Activated CD4-positive, CD25-positive, alpha-beta regulatory T cell treated with anti-CD3 and anti-CD28 coated beads, Interleukin-2, amount 50 U/mL, for 24 hours (primary cell): Measurements from ENCODE around the gene STK32B.
"Not testable (repeated sequence)": the region's sequence is repeated elsewhere in the genome, so short reads cannot be mapped to it uniquely, and the experiment has no call there.

ENCODE experiments used
- ATAC-seq, 2 donors: fragments of 150-1000 bp; cut with Tn5 transposase; one replicate each; pipeline ENCODE4 v1.10.0; 2021; ENCODE audit warnings: mild to moderate bottlenecking in 1 of 2, moderate library complexity in 1 of 2

The STK32B gene

DNA sequence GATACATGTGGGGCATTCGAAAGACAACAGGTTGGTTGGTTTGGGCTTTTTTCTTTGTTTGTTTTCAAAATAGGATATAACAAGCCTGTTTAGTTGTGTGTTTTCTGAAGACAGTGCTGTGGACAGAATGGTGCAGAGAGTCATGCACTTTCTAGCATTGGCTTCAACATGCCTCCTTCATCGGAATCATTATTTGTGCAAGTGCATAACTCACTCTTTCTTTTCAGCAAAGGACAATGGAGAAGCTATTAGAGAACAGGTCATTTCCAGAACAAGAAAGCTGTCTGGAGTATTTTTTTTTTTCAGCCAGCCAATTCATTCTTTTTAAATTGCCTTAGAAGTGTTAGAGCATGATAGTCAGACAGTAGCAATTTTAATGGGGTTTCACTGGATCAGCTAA, 225.8 kb downstream of the STK32B start:
- no peak for ATAC-seq

DNA sequence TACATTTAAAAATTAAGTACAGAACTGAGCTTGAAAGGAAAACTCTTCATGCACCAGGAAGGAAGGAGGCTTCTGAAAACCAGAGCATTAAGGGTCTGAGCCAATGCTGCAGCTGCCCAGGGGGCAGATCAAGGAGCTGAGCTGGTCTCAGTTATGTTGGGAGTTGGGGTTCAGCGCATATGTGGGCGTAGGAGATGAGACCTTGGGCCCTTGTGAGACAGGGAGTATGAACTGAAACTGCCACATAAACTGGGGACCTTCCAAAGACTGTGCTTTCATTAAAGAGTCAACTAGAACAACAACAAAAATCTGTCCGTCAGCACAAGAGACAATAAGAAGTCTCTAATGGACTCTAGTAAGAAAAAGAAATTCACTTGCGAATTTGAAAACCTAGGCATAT, 226.9 kb downstream of the STK32B start:
- no peak for ATAC-seq

DNA sequence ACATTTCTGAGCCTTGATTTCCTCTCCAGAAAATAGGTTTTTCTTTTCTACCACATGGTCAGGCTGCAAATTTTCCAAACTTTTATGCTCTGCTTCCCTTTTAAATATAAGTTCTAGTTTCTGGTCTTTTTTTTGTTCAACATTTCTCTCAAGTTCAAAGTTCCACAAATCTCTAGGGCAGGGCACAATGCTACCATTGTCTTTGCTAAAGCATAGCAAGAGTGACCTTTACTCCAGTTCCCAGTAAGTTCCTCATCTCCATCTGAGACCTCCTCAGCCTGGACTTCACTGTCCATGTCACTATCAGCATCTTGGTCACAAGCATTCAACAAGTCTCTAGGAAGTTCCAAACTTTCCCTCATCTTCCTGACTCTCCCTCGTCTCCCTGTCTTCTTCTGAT, 228.8 kb downstream of the STK32B start:
- not testable (repeated sequence) for ATAC-seq

DNA sequence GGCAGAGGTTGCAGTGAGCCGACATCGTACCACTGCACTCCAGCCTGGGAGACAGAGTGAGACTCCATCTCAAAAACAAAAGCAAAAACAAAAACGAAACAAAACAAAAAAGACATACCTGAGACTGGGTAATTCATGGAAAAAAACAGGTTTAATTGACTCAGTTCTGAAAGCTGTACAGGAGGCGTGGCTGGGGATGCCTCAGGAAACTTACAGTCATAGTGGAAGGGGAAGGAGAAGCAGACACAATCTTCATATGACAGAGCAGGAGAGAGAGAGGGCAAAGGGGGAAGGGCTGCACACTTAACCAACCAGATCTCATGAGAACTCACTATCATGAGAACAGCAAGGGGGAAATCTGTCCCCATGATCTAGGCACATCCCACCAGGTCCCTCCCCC, 229.5 kb downstream of the STK32B start:
- peak in 1 of 2 donors; percentile 13 for ATAC-seq

DNA sequence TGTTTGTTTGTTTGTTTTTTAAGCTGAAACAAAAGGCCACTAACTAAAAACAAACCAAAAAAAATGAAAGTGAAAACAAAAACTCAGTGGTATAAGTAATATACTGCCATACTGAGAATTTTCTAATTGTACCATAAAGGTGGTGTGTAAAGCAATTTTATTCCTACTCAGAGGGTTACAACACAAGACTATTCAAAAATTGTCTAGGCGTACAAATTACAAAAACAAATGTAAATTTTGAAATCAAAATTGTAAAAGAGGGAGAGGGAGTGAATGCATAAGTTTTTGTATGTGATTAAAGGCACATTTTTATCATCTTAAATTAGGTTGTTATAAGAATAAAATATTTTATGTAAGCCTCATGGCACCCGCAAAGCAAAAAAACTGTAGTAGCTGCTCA, 232.6 kb downstream of the STK32B start:
- no peak for ATAC-seq

DNA sequence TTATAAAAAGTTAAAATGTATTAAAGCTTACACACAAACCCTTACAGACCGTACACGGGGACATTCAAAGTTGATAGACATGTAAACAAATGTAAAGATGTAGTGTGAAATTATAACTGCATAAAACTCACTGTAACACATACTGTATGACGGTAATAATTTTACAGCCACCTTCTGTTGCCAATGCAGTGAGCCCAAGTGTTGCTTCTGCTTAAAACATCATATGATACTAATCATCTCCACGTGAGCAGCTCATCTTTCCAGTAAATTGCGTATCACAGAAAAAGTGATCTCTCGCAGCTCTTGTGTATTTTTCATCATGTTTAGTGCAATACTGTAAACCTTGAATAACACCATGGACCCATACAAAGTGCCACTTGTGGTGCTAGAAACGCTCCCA, 233.2 kb downstream of the STK32B start:
- no peak for ATAC-seq

DNA sequence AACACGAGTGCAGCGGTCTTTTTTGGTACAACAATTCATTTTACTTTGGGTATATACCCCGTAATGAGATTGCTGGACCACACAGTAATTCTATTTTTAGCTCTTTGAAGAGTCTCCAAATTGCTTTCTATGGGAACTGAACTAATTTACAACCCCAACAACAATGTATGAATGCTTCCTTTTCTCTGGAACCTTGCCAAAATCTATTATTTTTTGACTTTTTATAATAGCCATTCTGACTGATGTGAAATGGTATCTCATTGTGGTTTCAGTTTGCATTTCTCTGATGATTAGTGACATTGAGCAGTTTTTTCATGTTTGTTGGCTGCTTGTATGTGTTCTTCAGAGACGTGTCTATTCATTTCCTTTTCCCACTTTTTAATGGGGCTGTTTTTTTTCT, 240.8 kb downstream of the STK32B start:
- ATAC-seq: no peak

DNA sequence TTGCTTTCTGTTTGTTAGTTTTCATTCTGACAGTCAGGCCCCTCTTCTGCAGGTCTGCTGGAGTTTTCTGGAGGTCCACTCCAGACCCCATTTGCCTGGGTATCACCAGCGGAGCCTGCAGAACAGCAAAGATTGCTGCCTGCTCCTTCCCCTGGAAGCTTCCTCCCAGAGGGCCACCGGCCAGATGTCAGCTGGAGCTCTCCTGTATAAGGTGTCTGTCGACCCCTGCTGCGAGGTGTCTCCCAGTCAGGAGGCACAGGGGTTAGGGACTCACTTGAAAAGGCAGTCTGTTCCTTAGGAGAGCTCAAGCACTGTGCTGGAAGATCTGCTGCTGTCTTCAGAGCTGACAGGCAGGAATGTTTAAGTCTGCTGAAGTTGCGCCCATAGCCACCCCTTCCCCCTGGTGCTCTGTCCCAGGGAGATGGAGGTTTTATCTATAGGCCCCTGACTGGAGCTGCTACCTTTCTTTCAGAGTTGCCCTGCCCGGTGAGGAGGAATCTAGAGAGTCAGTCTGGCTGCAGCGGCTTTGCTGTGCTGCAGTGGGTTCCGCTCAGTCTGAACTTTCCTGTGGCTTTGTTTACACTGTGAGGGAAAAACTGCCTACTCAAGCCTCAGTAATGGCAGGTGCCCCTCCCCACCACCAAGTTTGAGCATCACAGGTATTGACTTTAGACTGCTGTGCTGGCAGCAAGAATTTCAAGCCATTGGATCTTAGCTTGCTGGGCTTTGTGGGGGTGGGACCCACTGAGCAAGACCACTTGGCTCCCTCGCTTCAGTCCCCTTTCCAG, 246.9 kb downstream of the STK32B start:
- not testable (repeated sequence) for ATAC-seq

DNA sequence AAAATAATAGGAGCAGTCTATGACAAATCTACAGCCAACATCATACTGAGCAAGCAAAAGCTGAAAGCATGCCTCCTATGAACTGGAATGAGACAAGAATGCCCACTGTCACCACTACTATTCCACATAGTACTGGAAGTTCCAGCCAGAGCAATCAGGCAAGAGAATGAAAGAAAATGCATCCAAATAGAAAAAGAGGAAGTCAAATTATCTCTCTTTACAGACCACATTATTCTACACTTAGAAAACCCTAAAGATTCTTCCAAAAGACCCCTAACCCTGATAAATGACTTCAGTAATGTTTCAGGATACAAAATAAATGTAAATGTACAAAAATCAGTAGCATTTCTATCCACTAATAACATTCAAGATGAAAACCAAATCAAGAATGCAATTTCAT, 249.0 kb downstream of the STK32B start:
- no peak for ATAC-seq

DNA sequence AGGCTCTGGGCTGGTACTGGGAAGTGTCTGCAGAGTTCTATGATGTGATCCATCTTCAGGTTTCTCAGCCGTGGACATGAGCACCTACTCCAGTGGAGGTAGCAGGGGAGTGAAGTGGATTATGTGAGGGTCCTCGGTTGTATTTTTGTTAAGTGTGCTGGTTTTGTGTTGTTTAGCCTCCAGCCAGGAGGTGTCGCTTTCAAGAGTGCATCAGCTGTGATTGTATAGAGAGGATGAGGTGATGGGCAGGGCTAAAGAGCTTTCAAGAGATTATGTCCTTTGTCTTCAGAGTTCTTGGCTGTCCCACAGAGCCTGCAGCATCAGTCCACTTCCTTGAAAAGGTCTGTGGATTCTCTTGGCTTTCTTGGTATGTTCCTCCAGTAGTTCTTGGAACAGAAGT, 256.6 kb downstream of the STK32B start:
- no peak for ATAC-seq

DNA sequence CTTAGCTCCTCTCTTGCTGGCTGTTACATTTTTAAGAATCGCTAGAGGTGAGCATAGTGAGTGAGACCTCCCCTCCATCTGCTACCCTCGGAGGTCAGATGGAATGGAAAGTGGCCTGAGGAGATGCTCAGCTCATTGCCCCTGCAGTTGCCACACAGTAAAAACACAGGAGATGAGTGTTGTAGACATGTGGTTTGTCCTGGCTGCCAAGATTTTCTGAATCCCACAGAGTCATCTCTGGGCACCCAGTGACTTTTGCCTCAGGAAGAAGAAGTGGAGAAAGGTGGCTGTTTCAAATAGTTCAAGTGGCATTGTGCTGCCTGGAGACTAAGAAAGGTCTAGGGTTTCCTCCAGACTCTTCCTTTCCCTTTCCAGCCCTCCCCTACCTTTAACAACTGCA, 271.0 kb downstream of the STK32B start:
- no peak for ATAC-seq

DNA sequence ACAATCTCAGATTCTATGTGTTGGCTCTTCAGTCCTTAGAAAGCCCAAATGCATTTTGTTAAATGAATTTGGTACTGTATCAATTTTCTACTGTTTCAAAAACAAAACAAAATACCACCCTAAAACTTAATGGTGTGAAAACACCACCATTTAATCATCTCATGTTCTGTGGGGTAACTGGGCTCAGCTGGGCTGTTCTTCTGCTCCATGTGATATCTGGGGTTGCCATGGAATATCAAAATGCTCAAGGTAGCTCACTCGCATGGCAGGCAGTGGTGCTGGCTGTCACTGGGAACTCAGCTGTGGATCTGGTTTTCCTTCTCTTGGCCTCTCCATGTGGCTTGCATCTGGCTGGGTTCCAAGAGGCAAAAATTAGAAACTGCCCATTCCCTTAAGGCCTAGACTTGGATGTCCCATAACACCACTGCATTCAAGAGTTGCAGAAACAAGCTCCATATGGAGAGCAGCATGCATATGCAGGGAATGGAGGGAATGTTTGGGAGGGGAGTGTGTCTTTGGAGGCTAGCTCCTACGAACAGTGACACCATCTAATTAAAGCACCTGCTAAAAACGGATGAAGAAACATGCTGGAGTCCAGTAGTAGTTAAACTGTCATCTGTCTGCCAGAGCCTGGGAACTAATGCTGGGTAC, 279.2 kb downstream of the STK32B start:
- no peak for ATAC-seq

DNA sequence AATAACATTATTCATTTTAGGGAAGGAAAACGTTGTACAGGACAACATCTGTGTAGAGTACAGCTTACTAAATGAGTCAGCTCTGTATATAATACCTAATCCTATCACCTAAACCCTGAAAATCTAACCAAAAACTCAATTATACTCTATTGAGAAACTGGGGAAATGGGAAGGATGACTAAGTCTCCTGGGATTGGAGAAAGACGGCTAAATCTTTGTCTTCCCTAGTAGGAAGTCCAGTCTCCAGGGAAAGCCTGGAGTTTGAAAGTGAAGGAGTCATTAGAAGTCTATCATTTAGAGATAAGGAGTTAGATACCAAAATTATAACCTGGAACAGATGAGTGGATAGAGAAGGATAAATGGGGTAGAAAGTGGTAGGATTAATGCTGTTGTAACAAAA, 286.5 kb downstream of the STK32B start:
- no peak for ATAC-seq

DNA sequence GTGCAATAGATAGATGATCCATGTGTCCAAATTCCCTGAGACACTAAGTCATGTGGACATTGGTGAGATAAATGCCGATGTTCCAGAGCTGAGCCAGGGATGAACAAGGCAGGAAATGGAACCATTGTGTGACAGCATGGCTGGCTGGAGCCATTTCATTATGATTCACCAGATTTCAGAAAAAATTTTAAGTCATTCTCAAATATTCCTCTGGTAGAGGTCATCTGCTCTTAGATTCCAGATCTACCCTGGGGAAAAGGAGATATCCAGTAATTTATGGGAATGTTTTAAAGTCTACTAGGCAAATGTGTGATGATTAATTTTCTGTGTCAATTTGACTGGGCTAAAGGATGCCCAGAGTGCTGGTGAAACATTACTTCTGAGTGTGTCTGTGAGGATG, 287.3 kb downstream of the STK32B start:
- no peak for ATAC-seq

DNA sequence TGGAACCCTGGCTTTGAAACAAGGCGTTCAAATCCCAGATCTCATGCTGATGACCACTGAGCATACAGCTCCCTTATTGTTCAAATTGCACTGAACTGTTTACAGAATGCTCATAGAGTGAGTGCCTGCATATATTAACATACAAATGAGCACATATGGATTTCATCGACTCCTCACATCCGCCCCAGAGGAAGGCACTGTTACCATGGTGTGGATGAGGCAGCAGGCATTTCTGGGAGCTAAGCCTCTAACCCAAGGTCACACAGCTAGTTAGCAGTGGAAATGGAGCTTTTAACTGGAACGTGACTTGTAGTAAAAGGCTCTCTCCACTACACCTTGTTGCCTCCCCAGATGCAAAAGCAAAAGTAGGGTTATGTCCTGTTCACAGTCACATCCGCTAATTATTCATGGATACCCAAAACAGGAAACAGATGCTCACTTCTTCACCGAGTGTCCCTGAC, 289.7 kb downstream of the STK32B start:
- no peak for ATAC-seq

DNA sequence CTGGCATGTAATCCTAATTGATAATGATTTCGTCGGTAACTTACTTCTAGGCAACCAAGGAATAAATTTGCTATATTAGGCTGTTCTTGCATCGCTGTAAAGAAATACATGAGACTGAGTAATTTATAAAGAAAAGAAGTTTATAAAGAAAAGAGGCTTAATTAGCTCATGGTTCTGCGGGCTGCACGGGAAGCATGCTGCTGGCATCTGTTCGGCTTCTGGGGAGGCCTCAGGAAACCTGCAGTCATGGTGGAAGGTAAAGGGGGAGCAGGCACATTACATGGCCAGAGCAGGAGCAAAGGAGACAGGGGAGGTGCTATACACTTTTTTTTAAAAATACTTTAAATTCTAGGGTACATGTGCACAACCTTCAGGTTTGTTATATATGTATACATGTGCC, 290.2 kb downstream of the STK32B start:
- no peak for ATAC-seq

DNA sequence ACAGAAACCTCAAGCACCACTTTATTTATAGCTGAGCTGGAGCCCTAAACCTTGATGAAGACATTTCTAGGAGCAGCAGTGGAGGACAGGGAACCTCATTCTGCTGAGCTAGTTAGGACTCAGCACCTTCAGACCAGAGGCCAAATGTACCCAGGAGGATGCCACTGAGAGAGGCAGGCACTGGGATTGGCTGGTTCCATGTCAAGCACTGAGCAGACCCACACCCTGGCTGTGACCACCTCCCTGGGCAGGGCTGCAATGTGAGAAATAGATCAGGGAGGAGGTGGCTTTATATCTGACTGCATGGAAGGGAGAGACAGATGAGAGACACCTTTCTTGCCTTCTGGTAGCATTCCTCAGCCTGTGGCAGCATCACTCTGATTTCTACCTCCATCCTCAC, 304.6 kb downstream of the STK32B start:
- no peak for ATAC-seq

DNA sequence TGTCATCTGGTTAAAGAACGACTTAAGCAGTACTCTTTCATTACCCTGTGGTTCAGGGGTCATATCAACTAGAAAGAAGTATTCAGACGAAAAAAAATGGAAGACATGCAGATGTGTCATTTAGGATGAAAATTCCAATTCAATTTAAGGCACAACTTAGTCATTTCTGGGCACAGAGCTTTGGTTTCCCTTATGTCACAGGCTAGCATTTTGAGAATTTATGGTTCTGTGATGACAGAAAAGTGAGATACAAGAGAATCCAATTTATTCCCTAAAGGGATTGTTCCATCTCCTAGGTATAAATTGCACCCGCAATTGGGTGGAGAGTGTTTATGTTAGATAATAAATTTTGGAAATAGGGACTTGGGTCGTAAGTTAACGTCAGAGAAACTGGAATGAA, 306.6 kb downstream of the STK32B start:
- ATAC-seq: no peak

DNA sequence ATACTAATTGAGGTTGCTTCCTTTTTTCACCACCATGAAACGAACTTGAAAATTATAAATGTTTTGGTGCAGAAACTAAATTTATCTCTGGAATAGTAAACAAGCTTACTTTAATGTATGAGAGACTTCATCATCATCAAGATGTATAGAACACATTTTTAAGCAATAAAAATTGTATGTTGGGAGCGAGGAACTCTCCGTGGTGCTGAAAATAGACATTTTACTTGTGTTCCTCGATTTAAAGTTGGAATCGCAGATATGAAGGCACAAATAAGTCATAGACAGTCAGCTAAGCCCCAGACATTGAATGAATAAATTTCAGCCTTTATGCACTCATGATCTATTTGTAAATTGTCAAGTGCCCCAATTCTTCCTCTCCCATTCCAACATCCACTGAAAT, 310.7 kb downstream of the STK32B start:
- ATAC-seq: no peak

DNA sequence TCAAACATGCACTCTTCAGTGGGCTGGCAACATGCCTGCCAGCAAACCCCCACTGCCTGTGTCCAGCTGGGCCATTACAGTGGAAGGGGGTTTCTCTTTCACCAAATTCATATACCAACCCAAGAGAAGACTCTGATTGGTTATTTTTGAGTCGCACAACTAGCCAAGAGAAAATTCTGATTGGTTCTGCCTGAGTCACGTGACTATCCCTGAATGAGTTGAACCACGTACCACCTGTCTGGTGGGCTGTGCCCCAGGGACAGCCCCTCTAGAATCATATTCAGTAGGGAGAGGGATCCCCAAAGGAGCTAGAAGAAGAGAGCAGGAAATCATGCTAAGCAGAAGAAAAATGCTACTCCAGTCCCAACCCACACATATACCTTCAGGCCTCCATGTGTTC, 313.1 kb downstream of the STK32B start:
- no peak for ATAC-seq

DNA sequence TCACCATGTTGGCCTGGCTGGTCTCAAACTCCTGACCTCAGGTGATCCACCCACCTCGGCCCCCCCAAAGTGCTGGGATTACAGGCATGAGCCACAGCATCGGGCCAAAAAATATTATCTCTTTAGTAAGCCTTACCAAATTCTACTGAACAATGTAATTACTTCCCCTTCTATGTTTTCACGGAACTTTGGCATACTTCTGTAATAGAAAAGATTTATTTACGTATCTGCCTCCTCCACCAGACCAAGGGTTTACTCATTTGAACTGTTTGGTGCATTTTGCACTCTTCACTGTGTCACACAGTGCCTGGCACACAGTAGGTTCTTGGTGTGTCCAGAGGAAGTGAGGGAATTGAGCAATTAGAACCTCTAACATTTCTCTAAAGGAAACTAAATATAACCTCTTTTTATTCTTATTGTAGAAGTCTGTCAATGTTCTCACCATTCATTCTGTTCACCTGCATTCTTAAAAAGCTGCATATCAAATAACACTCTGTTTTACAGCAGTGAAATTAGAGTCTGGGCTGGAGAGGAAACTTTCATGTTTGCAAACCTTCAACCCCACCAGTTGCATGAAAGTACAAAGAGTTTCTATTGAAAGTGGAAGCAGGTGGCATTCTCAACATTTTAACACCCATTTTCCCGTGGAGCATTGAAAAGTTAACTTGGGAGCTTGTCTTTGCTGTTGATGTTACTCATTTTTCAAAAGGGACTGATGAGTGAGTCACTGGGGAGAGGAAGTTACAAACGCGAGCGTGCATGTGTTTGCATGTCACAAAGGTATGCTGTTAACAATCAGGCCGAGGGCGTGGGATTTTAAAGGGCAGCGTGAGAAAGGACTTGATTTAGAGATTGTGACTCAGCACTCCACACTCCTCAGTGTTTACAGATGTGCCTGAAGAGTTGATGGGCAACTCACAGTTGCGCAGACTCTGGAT, 314.1 kb downstream of the STK32B start:
- no peak for ATAC-seq

DNA sequence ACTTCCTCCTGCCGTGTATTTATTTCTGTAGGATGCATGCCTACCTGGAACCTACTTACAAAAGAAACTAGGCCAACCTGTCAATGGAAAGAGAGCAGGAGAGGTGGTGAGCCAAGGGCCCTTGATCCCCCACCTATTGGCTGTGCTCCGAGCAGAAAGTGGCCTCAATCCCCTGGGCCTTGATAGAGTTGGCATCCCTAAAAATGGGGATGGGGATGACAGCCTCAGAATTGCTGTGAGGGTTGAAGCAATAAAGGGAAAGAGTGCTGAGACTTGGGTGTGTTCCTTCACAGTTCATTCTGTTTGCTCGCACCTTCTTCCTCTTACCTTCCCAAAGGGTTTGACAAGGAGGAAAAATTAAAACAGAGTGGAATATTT, 314.7 kb downstream of the STK32B start:
- ATAC-seq: no peak

DNA sequence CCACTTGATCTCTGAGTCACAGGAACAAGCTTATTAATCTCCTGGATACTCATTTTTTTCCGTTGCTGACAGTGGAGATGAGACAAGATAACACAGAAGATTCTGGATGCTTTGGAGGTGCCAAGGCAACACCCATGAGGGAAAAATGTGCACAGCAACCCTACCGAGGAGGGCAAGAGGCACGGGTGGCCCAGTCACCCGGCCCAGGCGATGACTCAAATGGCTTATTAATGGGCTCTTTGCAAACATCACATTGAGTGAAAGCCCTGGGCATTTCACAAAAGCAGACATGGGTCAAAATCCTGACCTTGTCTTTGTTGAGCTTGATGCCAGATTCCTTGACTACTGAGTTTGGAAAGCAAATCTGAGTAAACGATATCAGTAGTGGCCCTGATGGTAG, 315.1 kb downstream of the STK32B start:
- ATAC-seq: no peak

DNA sequence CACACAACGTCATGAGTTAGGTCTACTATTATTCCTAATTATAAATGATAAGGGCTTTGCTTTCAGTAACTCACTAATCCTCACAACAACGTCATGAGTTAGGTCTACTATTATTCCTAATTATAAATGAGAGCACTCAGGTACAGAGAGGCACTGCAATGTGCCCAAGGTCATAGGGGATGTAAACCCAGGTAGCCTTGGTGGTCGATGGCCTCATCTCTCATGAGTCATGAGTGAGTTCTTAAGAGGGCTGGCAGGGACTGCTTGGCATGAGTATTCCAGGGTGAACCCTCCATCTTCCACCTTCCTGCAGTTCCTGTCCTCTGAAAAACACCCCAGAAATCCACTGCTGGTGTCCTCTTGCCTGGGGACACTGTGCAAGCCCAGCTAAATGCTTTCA, 317.1 kb downstream of the STK32B start:
- ATAC-seq: no peak
